SK-N-SH (cell line): ENCODE data around the gene NEU3.

Experiments
- EZH2phosphoT487 ChIP-seq: fragments of 200-600 bp; sonication (generic); IDR thresholded peaks from 2 replicates; pipeline ENCODE4 v1.6.1; 2017; ENCODE audit warnings: low read depth, mixed run types, mild to moderate bottlenecking, antibody characterized with exemption, moderate library complexity, borderline replicate concordance
- GATA2 ChIP-seq: sonication (generic); formaldehyde crosslinking; IDR thresholded peaks from 2 replicates; pipeline ENCODE4 v1.5.0; 2020; ENCODE audit warnings: mild to moderate bottlenecking, missing genetic modification reagents
- MXI1 ChIP-seq: IDR thresholded peaks from 2 replicates; pipeline ENCODE4 v1.6.1; 2012; ENCODE audit warnings: mild to moderate bottlenecking, low read depth, low read length, improper control_type of control experiment
- POLR2AphosphoS5 ChIP-seq: IDR thresholded peaks from 2 replicates; pipeline ENCODE4 v1.6.1; 2012; ENCODE audit warnings: low read depth, low read length
- RAD21 ChIP-seq: IDR thresholded peaks from 2 replicates; pipeline ENCODE4 v1.6.1; 2012; ENCODE audit warnings: mild to moderate bottlenecking, low read length
- SMC3 ChIP-seq: IDR thresholded peaks from 2 replicates; pipeline ENCODE4 v1.6.1; 2012; ENCODE audit warnings: low read depth, low read length, improper control_type of control experiment
- YY1 ChIP-seq: IDR thresholded peaks from 2 replicates; pipeline ENCODE4 v1.4.0; 2012; ENCODE audit warnings: low read depth, mild to moderate bottlenecking
- TF ChIP-seq, protein P1 (sequence below): IDR thresholded peaks from 2 replicates; pipeline ENCODE4 v1.4.0; 2012; ENCODE audit warnings: low read depth, borderline replicate concordance
- TF ChIP-seq, protein P2 (sequence below): fragments of 200-600 bp; sonication (generic); IDR thresholded peaks from 2 replicates; pipeline ENCODE4 v1.6.1; 2017; ENCODE audit warnings: antibody characterized with exemption, mild to moderate bottlenecking, moderate library complexity
- TF ChIP-seq, protein P3 (sequence below): fragments of 150-350 bp; IDR thresholded peaks from 2 replicates; pipeline ENCODE4 v1.6.1; 2017; ENCODE audit warnings: antibody characterized with exemption, low read length, low read depth, borderline replicate concordance

DNA sequence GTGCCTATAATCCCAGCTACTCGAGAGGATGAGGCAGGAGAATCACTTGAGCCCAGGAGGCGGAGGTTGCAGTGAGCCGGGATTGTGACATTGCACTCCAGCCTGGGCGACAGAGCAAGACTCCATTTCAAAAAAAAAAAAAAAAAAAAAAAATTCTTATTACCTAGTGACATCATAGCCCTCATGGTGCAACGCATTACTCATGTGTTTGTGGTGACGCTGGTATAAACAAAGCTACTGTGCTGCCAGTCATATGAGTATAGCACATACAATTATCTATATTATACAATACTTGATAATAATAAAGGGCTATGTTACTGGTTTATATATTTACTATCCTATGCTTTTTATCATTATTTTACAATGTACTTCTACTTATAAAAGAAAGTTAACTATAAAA, 66.8 kb downstream of the NEU3 start:
- no peak for TF ChIP-seq POLR2AphosphoS5
- TF ChIP-seq, protein P1, sequence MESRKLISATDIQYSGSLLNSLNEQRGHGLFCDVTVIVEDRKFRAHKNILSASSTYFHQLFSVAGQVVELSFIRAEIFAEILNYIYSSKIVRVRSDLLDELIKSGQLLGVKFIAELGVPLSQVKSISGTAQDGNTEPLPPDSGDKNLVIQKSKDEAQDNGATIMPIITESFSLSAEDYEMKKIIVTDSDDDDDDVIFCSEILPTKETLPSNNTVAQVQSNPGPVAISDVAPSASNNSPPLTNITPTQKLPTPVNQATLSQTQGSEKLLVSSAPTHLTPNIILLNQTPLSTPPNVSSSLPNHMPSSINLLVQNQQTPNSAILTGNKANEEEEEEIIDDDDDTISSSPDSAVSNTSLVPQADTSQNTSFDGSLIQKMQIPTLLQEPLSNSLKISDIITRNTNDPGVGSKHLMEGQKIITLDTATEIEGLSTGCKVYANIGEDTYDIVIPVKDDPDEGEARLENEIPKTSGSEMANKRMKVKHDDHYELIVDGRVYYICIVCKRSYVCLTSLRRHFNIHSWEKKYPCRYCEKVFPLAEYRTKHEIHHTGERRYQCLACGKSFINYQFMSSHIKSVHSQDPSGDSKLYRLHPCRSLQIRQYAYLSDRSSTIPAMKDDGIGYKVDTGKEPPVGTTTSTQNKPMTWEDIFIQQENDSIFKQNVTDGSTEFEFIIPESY = no peak
- TF ChIP-seq EZH2phosphoT487 = no peak
- TF ChIP-seq, protein P2, sequence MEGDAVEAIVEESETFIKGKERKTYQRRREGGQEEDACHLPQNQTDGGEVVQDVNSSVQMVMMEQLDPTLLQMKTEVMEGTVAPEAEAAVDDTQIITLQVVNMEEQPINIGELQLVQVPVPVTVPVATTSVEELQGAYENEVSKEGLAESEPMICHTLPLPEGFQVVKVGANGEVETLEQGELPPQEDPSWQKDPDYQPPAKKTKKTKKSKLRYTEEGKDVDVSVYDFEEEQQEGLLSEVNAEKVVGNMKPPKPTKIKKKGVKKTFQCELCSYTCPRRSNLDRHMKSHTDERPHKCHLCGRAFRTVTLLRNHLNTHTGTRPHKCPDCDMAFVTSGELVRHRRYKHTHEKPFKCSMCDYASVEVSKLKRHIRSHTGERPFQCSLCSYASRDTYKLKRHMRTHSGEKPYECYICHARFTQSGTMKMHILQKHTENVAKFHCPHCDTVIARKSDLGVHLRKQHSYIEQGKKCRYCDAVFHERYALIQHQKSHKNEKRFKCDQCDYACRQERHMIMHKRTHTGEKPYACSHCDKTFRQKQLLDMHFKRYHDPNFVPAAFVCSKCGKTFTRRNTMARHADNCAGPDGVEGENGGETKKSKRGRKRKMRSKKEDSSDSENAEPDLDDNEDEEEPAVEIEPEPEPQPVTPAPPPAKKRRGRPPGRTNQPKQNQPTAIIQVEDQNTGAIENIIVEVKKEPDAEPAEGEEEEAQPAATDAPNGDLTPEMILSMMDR = no peak
- TF ChIP-seq MXI1 = no peak
- TF ChIP-seq YY1 = no peak
- TF ChIP-seq, protein P3, sequence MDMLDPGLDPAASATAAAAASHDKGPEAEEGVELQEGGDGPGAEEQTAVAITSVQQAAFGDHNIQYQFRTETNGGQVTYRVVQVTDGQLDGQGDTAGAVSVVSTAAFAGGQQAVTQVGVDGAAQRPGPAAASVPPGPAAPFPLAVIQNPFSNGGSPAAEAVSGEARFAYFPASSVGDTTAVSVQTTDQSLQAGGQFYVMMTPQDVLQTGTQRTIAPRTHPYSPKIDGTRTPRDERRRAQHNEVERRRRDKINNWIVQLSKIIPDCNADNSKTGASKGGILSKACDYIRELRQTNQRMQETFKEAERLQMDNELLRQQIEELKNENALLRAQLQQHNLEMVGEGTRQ = no peak
- TF ChIP-seq GATA2 = no peak
- TF ChIP-seq RAD21 = no peak
- no peak for TF ChIP-seq SMC3
